GM12864 (cell line): ENCODE results near the gene MAPT.

Experiments
- DNase-seq: peaks from one replicate; pipeline ENCODE4 v3.0.0-alpha.2; 2011; ENCODE audit warnings: low read depth
- H3K4me3 ChIP-seq: 2 replicates; pipeline ENCODE4 v1.5.1; 2011; ENCODE audit warnings: mild to moderate bottlenecking, low read depth, low read length, control low read depth
- CTCF ChIP-seq: IDR thresholded peaks from 2 replicates; pipeline ENCODE4 v1.5.1; 2011; ENCODE audit warnings: low read depth, mild to moderate bottlenecking, moderate library complexity, low read length, control low read depth, inconsistent platforms; ENCODE audit errors: missing control alignments

Gene MAPT

GRCh38 chr17:45998987-45999899 is 104.9 kb downstream of the MAPT start, which contains the start of gene STH:
TSS of gene STH (plus strand) at chr17:45999250. CDS start at chr17:45999280, 30 bp downstream.
- DNase-seq, result no peak
- TF ChIP-seq CTCF, result no peak
- no peak within 1 kb of the TSS for H3K4me3 ChIP-seq

- no peak overlapping the region for H3K4me3 ChIP-seq
- no peak for TF ChIP-seq CTCF
- no peak for DNase-seq
These were observed 105.5 kb downstream of the MAPT start for GRCh38 chr17:45999900-46000290.

GRCh38 chr17:46000292-46000691 is 105.9 kb downstream of the MAPT start:
- no peak for DNase-seq
- no peak overlapping the region for H3K4me3 ChIP-seq
- no peak for TF ChIP-seq CTCF

- no peak for DNase-seq
- no peak for TF ChIP-seq CTCF
- no peak overlapping the region for H3K4me3 ChIP-seq
These were observed 106.4 kb downstream of the MAPT start for GRCh38 chr17:46000757-46001156.

GRCh38 chr17:46001390-46002310 is 107.3 kb downstream of the MAPT start:
- no peak overlapping the region for H3K4me3 ChIP-seq
- no peak for DNase-seq
- no peak for TF ChIP-seq CTCF

GRCh38 chr17:46002311-46002972 is 108.1 kb downstream of the MAPT start:
- TF ChIP-seq CTCF, result peak; percentile 87
- DNase-seq, result peak; percentile 25

More at GRCh38 chr17:46002311-46002972, 108.1 kb downstream of the MAPT start:
- no peak overlapping the region for H3K4me3 ChIP-seq
